GM12801 (cell line): ENCODE measurements around the gene LCLAT1.

ENCODE experiments used
- CTCF ChIP-seq: IDR thresholded peaks from one replicate; pipeline ENCODE4 v1.5.1; 2011; ENCODE audit warnings: control low read depth; ENCODE audit not compliant: insufficient read length; ENCODE audit errors: extremely low read depth

The LCLAT1 gene

DNA sequence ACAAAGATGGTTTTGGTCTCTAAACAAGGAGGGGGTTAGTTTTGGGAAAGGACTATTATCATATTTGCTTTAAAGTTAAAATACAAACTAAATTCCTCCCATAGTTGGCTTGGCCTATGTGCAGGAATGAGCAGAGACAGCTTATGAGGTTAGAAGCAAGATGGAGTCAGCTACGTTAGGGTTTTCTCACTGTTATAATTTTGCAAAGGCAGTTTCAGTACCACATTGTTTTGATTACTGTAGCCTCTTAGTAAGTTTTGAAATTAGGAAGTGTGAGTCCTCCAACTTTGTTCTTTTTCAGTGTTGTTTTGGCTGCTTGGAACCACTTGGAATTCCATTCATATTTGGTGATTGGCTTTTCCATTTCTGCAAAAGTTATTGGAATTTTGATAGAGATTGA, 23.4 kb downstream of the LCLAT1 start:
- no peak for TF ChIP-seq CTCF

- no peak for TF ChIP-seq CTCF
These were observed 25.3 kb downstream of the LCLAT1 start for GRCh38 chr2:30472326-30472725.

DNA sequence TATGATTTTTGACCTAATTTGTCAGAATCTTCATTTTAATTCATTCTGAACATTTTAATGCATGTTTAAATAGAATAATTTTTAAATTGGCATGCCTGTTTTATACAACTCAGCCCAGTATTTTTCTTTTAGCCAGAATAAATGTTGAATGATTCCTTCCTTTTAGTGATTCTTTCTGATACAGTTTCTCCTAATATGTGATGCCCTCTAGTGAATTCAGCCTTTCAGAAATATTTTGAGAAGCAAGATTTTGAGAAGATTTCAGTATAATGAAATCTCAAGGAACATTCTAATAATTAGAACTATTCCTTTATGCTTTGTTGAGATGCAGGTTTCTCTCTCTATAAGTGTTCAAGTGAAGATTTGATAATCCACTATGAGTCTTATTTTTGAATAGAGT, 28.5 kb downstream of the LCLAT1 start:
- no peak for TF ChIP-seq CTCF

DNA sequence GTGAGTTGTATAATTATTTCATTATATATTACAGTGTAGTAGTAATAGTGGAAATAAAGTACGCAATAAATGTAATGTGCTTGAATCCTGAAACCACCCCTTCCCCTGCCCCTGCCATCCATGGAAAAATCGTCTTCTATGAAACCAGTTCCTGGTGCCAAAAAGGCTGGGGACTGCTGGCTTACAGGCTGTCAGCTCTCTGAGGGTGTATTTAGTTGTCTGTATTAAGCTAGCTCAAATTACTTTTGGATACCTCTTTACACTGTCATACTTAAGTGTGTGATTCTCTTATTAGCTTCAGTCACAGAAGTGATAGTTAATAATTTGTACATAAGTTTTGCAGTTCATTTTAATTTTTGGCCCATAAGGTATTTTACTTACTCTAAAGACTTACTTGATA, 29.6 kb downstream of the LCLAT1 start:
- no peak for TF ChIP-seq CTCF

- TF ChIP-seq CTCF, result no peak
These were observed 33.8 kb downstream of the LCLAT1 start for GRCh38 chr2:30480703-30481322.

DNA sequence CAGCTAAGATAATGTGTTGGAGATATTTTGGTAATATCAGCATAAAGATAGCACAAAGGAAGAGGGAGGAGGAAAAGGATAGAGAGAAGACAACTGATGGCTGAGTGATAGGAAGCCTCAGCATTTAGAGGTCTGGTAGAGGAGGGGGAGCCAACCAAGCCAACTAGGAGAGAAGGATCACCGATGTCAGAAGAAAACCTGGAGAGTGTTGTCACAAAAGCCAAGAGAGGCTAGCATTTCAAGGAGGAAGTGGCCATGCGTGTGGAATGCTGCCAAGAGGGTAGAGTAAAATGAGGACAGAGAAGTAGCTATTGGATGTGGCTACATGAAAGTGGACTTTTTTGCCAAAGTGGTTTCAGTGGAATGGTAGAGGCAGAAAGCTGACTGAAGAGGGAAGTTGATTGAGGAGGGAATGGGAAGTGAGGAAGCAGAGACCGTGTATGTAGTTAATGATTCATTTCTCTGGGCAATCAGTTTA, 34.3 kb downstream of the LCLAT1 start:
- no peak for TF ChIP-seq CTCF

DNA sequence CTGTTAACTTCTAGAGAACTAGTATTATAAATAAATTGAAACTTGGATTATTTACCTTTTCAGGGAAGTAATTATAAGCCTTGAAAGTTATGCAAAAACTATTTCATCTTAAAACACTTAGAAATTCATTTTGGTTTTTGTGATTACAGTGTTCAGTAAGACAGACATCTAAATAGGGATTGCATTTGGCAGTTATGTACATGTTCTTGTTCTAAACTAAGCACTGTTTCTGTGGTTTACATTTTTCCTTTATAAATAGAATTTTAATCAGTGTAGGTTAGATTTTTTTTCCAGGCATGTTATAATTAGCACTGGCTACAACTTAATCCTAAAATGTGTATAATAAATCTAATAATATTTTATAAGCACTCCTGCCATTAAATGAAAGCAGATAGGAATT, 35.0 kb downstream of the LCLAT1 start:
- TF ChIP-seq CTCF, result no peak
